Measurements from ENCODE around the gene TP53BP1.
A peak's percentile ranks its signal among the peaks of the same experiment; 100 is the strongest.
"Not testable (repeated sequence)": the region's sequence is repeated elsewhere in the genome, so short reads cannot be mapped to it uniquely, and the experiment has no call there.

TP53BP1 gene, protein sequence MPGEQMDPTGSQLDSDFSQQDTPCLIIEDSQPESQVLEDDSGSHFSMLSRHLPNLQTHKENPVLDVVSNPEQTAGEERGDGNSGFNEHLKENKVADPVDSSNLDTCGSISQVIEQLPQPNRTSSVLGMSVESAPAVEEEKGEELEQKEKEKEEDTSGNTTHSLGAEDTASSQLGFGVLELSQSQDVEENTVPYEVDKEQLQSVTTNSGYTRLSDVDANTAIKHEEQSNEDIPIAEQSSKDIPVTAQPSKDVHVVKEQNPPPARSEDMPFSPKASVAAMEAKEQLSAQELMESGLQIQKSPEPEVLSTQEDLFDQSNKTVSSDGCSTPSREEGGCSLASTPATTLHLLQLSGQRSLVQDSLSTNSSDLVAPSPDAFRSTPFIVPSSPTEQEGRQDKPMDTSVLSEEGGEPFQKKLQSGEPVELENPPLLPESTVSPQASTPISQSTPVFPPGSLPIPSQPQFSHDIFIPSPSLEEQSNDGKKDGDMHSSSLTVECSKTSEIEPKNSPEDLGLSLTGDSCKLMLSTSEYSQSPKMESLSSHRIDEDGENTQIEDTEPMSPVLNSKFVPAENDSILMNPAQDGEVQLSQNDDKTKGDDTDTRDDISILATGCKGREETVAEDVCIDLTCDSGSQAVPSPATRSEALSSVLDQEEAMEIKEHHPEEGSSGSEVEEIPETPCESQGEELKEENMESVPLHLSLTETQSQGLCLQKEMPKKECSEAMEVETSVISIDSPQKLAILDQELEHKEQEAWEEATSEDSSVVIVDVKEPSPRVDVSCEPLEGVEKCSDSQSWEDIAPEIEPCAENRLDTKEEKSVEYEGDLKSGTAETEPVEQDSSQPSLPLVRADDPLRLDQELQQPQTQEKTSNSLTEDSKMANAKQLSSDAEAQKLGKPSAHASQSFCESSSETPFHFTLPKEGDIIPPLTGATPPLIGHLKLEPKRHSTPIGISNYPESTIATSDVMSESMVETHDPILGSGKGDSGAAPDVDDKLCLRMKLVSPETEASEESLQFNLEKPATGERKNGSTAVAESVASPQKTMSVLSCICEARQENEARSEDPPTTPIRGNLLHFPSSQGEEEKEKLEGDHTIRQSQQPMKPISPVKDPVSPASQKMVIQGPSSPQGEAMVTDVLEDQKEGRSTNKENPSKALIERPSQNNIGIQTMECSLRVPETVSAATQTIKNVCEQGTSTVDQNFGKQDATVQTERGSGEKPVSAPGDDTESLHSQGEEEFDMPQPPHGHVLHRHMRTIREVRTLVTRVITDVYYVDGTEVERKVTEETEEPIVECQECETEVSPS (N-terminal part only)

GRCh38 chr15:43492673-43493601 lies at the start of gene TP53BP1:
Gene TP53BP1 (minus strand): TSS chr15:43493156. CDS start chr15:43493043, 113 bp downstream.
- TF ChIP-seq Cebpa-rat (IDR thresholded peaks at IDR 0.05): no peak
- Histone ChIP-seq H3K27me3 (no peaks in the 10 kb centered on the region), H3K9me3 (no peaks in the 10 kb centered on the region), H3K4me3 (peak within 1 kb of the TSS; percentile 80), H3K4me1 (peaks cover 29% of the 10 kb centered on the region), H3K36me3 (peaks cover 39% of the 10 kb centered on the region), H3K4me2 (peak within 1 kb of the TSS; percentile 95), H3K9ac (peak within 1 kb of the TSS; percentile 77), H3K27ac (peak within 1 kb of the TSS; percentile 36; the same call in 1 of the 2 replicates), H4K20me1 (peaks cover 5% of the 10 kb centered on the region; the same call in 1 of the 2 replicates)

DNA sequence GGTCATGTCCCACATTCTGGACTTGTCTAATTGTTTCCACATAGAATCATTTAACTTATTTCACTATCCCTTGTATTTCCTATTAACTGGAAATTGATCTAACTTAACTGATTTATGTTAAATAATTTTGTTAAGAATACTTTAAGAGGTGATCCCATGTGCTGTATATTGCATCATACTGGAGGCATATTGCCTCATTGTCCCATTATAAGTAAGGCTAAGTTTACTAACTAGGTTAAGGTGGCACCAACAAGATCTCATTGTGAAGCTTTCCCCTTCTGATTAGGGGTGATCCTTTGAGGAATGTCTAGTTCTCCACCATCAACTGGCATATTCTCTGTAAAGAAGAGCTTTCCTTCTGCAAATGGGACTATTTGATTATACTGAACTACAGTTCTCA lies 48.8 kb upstream of the TP53BP1 start:
- no peak overlapping the region for H3K4me3 ChIP-seq
- H3K27me3 ChIP-seq: no peaks in the 10 kb centered on the region
- H3K4me2 ChIP-seq: no peak overlapping the region
- no peak overlapping the region for H3K9ac ChIP-seq
- no peaks in the 10 kb centered on the region for H4K20me1 ChIP-seq
- H3K9me3 ChIP-seq: no peaks in the 10 kb centered on the region; the same call in 1 of the 2 replicates
- peak; percentile 46; the same call in 1 of the 2 replicates for TF ChIP-seq Cebpa-rat (IDR thresholded peaks at IDR 0.05)
- no peaks in the 10 kb centered on the region for H3K4me1 ChIP-seq
- no peak overlapping the region for H3K27ac ChIP-seq
- H3K36me3 ChIP-seq: peaks cover 21% of the 10 kb centered on the region; the same call in 1 of the 2 replicates

GRCh38 chr15:43538091-43538490 lies 45.1 kb upstream of the TP53BP1 start:
- Histone ChIP-seq H3K27me3 (no peaks in the 10 kb centered on the region), H3K4me1 (peaks cover 16% of the 10 kb centered on the region), H3K9me3 (no peaks in the 10 kb centered on the region), H4K20me1 (no peaks in the 10 kb centered on the region), H3K9ac (no peak overlapping the region), H3K27ac (no peak overlapping the region), H3K4me2 (no peak overlapping the region), H3K4me3 (no peak overlapping the region), H3K36me3 (peaks cover 36% of the 10 kb centered on the region)
- no peak for TF ChIP-seq Cebpa-rat (IDR thresholded peaks at IDR 0.05)

GRCh38 chr15:43534897-43535296 lies 41.9 kb upstream of the TP53BP1 start:
- no peak for TF ChIP-seq Cebpa-rat (IDR thresholded peaks at IDR 0.05)
- Histone ChIP-seq H4K20me1 (no peaks in the 10 kb centered on the region), H3K36me3 (peaks cover 59% of the 10 kb centered on the region), H3K27ac (no peak overlapping the region; the same call in 1 of the 2 replicates), H3K9me3 (no peaks in the 10 kb centered on the region), H3K4me1 (peaks cover 16% of the 10 kb centered on the region), H3K4me2 (peak overlapping the region; percentile 49), H3K27me3 (no peaks in the 10 kb centered on the region), H3K9ac (no peak overlapping the region), H3K4me3 (no peak overlapping the region)

DNA sequence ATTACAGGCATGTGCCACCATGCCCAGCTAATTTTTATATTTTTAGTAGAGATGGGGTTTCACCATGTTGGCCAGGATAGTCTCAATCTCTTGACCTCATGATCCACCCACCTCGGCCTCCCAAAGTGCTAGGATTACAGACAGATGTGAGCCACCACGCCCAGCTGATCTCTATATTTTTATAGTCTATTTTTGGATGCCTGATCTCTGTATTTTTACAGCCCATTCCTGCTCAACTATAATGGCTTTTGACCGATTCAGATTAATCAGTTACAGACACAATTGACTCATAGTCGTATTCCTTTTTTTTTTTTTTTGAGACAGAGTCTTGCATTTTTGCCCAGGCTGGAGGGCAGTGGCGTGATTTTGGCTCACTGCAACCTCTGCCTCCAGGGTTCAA lies 39.9 kb upstream of the TP53BP1 start:
- not testable (repeated sequence) for H4K20me1 ChIP-seq, H3K9ac ChIP-seq, H3K4me2 ChIP-seq, H3K9me3 ChIP-seq, H3K27ac ChIP-seq, H3K4me3 ChIP-seq, H3K27me3 ChIP-seq
- H3K36me3 ChIP-seq: peaks cover 65% of the 10 kb centered on the region
- H3K4me1 ChIP-seq: peaks cover 16% of the 10 kb centered on the region

DNA sequence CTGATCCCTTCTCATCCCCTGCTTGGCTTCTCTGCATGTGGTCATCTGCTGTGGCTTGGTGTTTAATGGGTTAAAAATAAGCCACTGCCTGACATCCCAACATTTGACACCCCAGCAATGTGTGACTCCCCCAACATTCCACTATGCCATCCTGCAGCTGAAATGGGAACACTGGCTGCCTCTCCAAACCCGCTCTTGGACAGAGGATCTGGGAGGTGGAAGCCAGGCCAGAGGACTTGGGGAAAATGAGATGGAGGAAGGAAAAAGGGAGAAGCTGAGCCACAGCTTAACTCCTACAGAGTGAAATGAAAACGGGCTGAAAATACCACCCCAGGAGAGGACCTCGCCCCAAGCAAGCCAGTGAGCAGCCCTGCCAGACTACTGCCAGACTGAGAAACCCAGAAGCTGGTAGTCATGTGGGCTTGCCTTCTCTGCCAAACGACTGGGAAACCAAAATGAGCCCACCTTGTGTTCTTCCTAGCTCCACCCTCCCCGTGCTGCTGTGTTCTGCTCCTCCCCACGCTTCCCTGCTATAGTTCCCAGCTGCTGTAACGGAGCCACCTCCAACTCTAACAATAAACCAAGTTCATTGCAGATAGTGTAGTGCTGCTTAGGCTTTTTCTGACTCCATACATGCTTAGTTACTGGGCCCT lies 38.2 kb upstream of the TP53BP1 start:
- Histone ChIP-seq H3K9ac (no peak overlapping the region), H3K27ac (no peak overlapping the region), H3K9me3 (no peaks in the 10 kb centered on the region), H3K4me1 (peaks cover 16% of the 10 kb centered on the region), H4K20me1 (peaks cover 8% of the 10 kb centered on the region; the same call in 1 of the 2 replicates), H3K4me2 (no peak overlapping the region), H3K4me3 (no peak overlapping the region), H3K27me3 (no peaks in the 10 kb centered on the region), H3K36me3 (peaks cover 80% of the 10 kb centered on the region)
- TF ChIP-seq Cebpa-rat (IDR thresholded peaks at IDR 0.05): no peak

DNA sequence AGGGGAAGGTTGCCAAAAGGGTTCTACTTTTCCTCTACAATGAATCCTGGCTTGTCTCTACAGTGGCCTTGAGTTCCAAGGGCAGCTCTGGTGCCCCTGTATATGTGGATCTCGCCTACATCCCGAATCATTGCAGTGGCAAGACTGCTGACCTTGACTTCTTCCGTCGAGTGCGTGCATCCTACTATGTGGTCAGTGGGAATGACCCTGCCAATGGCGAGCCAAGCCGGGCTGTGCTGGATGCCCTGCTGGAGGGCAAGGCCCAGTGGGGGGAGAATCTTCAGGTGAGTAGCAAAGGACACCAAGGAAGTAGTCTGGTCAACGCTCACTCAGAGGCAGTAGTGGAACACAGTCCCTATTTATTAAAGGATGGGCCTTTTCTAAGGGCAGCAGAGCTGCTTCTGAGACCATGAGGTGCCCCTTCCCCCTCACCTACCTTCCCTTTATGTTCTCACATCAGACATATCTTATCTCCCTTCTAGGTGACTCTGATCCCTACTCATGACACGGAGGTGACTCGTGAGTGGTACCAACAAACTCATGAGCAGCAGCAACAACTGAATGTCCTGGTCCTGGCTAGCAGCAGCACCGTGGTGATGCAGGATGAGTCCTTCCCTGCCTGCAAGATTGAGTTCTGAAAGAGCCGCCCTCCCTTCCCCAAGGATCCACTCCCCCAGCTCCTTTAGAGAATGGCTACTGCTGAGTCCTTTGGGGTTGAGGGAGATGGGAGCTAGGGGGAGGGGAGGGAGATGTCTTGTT lies 36.8 kb upstream of the TP53BP1 start:
- no peaks in the 10 kb centered on the region for H3K27me3 ChIP-seq
- peaks cover 12% of the 10 kb centered on the region; the same call in 1 of the 2 replicates for H4K20me1 ChIP-seq
- H3K4me3 ChIP-seq: no peak overlapping the region
- H3K27ac ChIP-seq: no peak overlapping the region
- H3K4me1 ChIP-seq: peaks cover 15% of the 10 kb centered on the region
- no peak for TF ChIP-seq Cebpa-rat (IDR thresholded peaks at IDR 0.05)
- no peak overlapping the region for H3K4me2 ChIP-seq
- peaks cover 87% of the 10 kb centered on the region for H3K36me3 ChIP-seq
- no peak overlapping the region for H3K9ac ChIP-seq
- no peaks in the 10 kb centered on the region for H3K9me3 ChIP-seq
